Hematopoietic multipotent progenitor cell treated with erythropoietin and hydrocortisone succinate and interleukin-3 and kit ligand, for 15 days (in vitro differentiated cells): Measurements from ENCODE around the gene PSMD14.

Experiments used
- DNase-seq: peaks from one replicate; pipeline ENCODE4 v3.0.0-alpha.2; 2015; ENCODE audit warnings: low spot score

The PSMD14 gene

GRCh38 chr2:161384864-161385263, 76.6 kb downstream of the PSMD14 start:
- no peak for DNase-seq

- DNase-seq = no peak
These were observed 78.1 kb downstream of the PSMD14 start for GRCh38 chr2:161386228-161386824.

- DNase-seq = no peak
These were observed 80.0 kb downstream of the PSMD14 start for GRCh38 chr2:161388146-161388779.

GRCh38 chr2:161391737-161392506, 83.7 kb downstream of the PSMD14 start:
- DNase-seq = no peak

- no peak for DNase-seq
These were observed 91.9 kb downstream of the PSMD14 start for GRCh38 chr2:161400076-161400475.

- no peak for DNase-seq
These were observed 94.1 kb downstream of the PSMD14 start for GRCh38 chr2:161402297-161402696.

GRCh38 chr2:161406316-161406715, 98.1 kb downstream of the PSMD14 start:
- no peak for DNase-seq

- DNase-seq = no peak
These were observed 99.4 kb downstream of the PSMD14 start for GRCh38 chr2:161407597-161407996.

- DNase-seq = no peak
These were observed 101.2 kb downstream of the PSMD14 start for GRCh38 chr2:161409308-161409907.

- no peak for DNase-seq
These were observed 104.1 kb downstream of the PSMD14 start for GRCh38 chr2:161412346-161412745.

- DNase-seq = no peak
These were observed 106.1 kb downstream of the PSMD14 start for GRCh38 chr2:161414042-161415033.

- DNase-seq = no peak
These were observed 107.1 kb downstream of the PSMD14 start for GRCh38 chr2:161415034-161415986.

- no peak for DNase-seq
These were observed 107.9 kb downstream of the PSMD14 start, which contains the start of gene TBR1 for GRCh38 chr2:161415987-161416707. TBR1 (plus strand) TSS chr2:161416297; CDS start chr2:161416411, 114 bp downstream.

- no peak for DNase-seq
These were observed 108.6 kb downstream of the PSMD14 start for GRCh38 chr2:161416708-161417437.

- no peak for DNase-seq
These were observed 109.4 kb downstream of the PSMD14 start for GRCh38 chr2:161417438-161418274.

GRCh38 chr2:161418275-161418714, 110.1 kb downstream of the PSMD14 start:
- no peak for DNase-seq

GRCh38 chr2:161418715-161419637, 110.8 kb downstream of the PSMD14 start:
- DNase-seq = no peak
